Measurements from ENCODE around the gene ADAMTS17.
"Not testable (repeated sequence)": the region's sequence is repeated elsewhere in the genome, so short reads cannot be mapped to it uniquely, and the experiment has no call there.

The ADAMTS17 gene

DNA sequence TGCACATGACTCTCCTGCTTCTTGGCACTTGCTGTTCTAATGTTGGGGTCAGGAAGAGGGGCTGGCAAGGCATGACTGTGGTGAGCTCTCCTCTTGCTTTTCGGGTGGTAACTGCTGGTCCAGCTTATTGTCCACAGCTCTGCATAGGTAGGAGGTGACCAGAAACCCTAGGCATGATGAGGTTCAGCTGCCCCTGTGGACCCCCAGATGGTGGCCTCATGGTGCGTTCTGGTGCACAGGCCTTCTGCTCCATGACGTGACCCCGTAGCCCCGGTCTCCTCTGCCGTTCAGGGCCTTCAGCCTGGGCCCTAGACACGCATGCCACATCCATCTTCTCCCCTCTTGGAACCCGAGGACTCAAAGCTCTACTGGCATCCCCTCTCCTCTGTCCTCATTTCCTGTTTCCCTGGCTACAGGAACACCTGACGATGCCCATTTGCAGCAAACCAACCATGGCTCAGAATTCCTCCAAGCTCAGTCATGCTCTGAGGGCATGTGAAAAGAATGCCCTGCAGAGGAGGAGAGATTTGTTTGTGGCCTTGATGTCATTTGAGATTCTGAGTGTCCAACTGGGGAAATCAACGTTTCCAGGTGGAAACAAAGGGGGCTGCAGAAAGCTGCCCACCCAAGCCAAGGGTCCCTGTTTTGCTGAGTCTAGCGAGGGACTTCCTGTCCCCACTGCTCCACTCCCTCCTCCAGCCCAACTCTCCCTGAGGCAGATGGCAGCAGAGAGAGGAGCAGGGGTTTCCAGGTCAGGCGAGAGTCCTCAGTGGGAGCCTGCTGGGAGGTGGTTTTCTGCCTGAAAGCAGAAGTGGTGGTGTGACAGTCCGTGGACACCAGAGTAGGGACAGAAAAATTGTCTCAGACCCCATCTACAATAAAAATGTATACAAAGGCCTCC lies 409.8 kb downstream of the ADAMTS17 start:
- H3K27ac ChIP-seq, result no peak overlapping the region
- TF ChIP-seq, protein P1, sequence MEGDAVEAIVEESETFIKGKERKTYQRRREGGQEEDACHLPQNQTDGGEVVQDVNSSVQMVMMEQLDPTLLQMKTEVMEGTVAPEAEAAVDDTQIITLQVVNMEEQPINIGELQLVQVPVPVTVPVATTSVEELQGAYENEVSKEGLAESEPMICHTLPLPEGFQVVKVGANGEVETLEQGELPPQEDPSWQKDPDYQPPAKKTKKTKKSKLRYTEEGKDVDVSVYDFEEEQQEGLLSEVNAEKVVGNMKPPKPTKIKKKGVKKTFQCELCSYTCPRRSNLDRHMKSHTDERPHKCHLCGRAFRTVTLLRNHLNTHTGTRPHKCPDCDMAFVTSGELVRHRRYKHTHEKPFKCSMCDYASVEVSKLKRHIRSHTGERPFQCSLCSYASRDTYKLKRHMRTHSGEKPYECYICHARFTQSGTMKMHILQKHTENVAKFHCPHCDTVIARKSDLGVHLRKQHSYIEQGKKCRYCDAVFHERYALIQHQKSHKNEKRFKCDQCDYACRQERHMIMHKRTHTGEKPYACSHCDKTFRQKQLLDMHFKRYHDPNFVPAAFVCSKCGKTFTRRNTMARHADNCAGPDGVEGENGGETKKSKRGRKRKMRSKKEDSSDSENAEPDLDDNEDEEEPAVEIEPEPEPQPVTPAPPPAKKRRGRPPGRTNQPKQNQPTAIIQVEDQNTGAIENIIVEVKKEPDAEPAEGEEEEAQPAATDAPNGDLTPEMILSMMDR (conservative IDR thresholded peaks at IDR 0.05), result no peak

GRCh38 chr15:99930696-99931095 lies 411.1 kb downstream of the ADAMTS17 start:
- H3K27ac ChIP-seq, result no peak overlapping the region
- TF ChIP-seq, protein P1 (conservative IDR thresholded peaks at IDR 0.05), result no peak

DNA sequence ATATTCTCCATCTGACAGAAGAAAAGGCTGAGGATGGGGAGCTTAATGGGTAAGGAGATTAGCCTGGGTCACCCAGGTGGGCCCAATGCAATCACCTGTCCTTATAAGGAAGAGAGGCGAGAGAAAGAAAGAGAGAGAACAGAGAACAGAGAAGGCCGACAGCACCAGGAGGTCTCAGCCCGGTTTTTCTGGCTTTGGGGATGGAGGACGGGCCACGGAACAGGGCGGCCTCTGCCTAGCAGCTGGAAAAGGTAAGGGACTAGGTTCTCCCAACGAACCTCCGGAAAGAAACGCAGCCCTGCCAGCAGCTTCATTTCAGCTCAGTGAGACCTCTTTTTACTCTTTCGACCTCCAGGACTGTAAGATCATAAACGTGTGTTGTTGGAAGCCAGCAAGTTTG lies 412.5 kb downstream of the ADAMTS17 start:
- TF ChIP-seq, protein P1 (conservative IDR thresholded peaks at IDR 0.05), result no peak
- H3K27ac ChIP-seq, result no peak overlapping the region; the same call in 1 of the 2 replicates

- TF ChIP-seq, protein P1 (conservative IDR thresholded peaks at IDR 0.05), result peak; percentile 73
- H3K27ac ChIP-seq, result peak overlapping the region; percentile 46; the same call in 1 of the 2 replicates
These were observed 413.3 kb downstream of the ADAMTS17 start for GRCh38 chr15:99928429-99928981.

DNA sequence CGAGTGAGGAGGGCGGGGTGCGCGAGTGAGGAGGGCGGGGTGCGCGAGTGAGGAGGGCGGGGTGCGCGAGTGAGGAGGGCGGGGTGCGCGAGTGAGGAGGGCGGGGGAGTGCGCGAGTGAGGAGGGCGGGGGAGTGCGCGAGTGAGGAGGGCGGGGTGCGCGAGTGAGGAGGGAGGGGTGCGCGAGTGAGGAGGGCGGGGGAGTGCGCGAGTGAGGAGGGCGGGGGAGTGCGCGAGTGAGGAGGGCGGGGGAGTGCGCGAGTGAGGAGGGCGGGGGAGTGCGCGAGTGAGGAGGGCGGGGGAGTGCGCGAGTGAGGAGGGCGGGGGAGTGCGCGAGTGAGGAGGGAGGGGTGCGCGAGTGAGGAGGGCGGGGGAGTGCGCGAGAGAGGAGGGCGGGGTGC lies 415.2 kb downstream of the ADAMTS17 start:
- H3K27ac ChIP-seq, result not testable (repeated sequence)

DNA sequence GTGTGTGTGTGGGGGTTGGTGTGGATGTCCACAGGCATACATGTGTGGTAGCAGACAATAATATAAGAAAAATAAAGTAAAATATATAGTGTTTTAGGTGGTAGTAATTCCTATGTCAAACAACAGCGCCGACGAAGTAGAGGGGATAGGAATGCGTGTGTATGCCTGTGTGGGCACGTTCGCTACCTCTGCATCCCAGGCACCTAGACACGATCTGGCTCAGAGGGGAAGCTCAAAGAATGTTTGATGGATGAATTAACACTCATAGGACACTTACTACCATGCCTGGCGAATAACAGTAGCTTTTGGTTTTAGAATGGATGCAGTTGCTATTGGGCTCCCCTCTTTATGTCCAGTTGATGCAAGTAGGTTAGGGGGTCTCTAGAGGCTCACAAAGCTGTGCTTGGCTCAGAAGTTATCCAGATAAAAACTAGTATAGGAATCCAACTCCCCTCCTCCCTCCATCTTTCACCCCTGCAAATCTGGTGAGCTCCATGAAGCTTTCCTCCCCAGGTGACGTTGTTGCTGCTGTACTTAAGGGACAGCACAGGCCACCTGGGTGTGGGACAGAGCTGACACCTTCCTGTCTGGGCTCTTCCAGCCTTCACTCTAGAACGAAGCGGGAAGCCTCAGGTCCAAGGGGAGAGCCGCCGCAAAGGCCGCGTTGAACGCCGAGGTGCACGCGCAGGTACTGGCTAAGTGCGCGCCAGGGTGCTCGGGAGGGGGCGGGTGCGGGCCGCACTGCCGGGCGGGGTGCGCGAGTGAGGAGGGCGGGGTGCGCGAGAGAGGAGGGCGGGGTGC lies 415.9 kb downstream of the ADAMTS17 start:
- TF ChIP-seq, protein P1 (conservative IDR thresholded peaks at IDR 0.05), result no peak
- no peak overlapping the region; the same call in 1 of the 2 replicates for H3K27ac ChIP-seq

DNA sequence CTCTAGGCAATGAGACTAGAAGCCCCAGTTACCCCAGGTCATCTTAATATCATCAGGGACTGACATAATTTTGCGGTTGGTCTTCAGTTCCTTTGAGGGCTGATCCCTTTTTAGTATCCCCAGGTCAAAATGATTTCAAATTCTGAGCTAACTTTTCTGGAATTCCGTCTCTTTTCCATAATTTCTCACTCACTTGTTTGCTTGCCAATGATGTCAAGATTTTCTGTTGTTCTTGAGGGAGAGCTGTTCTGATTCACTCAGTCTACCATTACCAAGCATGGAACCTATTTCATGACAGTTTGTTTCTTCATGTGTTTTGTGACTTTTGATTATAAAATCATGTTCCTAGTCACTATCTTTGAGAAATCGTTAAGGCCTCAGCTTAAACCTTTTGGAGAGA lies 418.1 kb downstream of the ADAMTS17 start:
- TF ChIP-seq, protein P1 (conservative IDR thresholded peaks at IDR 0.05), result no peak
- H3K27ac ChIP-seq, result no peak overlapping the region

Data from VCaP (cell line).